NK-92 (cell line): ENCODE measurements around the gene FBN1.

Experiments
- DNase-seq: peaks from one replicate; lab custom pipeline; 2025; ENCODE audit not compliant: unreplicated experiment; lab: John Stamatoyannopoulos, UW

Gene FBN1

DNA sequence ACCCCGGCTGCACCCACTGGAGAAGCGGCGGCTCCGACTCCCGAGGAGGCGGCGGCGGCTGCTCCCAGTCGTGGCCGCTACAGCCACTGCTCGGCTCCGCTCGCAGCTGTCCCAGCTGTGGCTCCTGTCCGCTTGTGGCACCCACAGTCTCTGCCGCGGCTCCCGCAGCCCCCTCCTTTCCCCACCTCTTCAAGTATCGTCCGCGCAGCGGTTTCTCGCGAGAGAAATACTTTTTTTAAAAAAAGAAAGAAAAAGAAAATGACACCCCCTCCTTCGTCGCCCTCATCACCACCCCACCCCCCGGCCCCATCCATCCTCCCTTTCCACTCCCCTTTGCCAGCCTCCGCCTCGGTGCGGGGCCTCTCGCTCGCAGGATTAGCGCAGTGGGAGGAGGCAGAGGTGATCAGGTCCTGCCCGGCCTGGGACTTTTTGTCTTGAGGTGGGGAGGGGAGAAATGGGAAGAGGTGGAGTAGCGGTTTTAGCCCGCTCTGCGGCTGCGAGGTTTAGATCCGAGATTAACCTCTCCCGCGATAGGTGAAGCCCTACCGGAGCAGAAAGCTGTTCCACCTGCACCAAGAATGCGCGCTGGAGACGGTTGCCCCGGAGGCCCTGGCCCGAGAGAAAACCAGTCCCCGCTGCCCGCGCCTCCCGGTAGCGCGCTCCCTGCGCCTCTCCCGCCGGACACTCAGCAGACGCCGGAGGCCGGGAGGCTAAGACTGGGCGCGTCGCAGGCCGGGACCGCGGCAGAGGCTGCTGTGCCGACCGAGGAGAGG is at the start of gene FBN1:
Gene FBN1 (minus strand): TSS at position 152 of the 773 bp plus-strand sequence. CDS start 940 bp downstream, outside the sequence.
- no peak for DNase-seq

DNA sequence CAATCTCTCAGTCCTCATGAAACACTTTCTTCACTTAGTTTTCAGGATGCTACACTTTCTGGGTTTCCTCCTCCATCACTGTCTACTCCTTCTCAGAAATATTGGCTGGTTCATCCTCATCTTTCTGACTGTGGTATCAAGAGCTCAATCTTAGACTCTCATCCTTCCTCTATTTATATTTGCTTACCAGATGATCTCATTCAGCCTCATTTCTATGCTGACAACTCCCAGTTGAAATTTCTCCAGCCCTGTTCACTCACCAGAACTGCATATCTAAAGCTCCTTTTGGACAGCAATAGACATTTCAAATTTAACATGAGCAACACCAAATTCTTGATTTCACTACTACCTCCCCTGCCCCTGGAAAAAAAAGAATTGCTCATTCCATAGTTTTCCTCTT is 48.0 kb upstream of the FBN1 start:
- DNase-seq: no peak

DNA sequence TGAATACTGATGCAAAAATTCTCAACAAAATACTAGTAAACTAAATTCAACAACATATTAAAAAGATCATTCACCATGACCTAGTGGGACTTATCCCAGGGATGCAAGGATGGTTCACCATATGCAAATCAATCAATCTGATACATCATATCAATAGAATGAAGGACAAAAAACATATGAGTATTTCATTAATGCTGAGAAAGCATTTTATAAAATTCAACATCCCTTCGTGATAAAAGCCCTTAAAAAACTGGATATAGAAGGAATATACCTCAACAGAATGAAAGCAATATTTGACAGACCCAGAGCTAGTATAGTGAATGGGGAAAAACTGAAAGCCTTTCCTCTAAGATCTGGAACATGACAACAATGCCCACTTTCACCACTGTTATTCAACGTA is 43.0 kb upstream of the FBN1 start:
- DNase-seq: no peak

DNA sequence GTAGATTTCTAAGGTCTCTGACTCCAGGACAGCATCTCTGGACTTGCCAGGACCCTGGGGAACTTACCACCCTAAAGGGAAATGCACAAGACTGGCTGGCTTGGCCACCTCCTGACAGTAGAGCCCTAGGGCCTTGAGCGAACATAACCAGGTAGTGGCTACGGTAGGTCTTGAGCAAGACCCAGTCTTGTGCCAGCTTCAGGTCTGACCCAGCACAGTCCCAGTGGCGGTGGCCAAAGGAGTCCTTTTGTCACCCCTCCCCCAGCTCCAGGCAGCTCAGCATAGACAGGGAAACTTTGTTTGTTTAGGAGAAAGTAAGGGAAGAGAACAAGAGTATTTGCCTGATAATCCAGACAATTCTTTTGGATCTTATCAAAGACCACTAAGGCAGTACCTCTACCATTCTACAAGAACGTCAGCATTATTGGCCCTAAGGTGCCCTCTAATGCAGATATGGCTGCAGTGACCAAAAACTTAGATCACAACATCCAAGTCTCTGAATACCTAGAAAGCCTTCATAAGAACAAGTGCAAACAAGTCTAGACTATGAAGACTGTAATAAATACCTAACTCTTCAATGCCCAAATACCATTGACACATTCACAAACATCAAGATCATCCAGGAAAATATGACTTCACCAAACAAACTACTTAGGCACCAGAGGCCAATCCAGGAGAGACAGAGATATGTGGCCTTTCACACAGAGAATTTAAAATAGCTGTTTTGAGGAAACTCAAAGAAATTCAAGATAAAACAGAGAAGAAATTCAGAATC is 38.7 kb upstream of the FBN1 start:
- no peak for DNase-seq

DNA sequence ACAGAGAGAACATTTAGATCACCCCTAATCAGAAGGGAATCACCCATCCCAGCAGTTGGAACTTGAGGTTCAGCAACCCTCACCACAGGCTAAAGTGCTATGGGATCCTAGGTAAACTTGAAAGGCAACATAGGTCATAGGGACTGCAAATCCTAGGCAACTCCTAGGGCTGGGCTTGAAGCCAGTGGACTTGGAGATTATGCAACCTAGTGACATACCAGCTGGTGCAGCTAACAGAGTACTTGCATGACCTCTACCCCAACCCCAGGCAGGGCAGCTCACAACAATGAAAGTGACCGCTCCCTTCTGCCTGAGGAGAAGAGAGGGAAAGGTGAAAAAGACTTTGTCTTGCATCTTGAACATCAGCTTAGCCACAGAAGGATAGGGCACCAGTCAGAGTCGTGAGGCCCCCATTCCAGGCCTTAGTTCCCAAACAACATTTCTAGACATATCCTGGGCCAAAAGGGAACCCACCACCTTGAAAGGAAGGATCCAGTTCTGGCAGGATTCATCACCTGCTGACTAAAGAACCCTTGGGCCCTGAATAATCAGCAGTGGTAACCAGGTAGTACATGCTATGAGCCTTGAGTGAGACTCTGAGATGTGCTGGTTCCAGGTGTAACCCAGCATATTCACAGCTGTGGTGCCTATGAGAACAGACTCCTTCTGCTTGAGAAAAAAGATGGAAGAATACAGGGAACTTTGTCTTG is 37.6 kb upstream of the FBN1 start:
- no peak for DNase-seq

DNA sequence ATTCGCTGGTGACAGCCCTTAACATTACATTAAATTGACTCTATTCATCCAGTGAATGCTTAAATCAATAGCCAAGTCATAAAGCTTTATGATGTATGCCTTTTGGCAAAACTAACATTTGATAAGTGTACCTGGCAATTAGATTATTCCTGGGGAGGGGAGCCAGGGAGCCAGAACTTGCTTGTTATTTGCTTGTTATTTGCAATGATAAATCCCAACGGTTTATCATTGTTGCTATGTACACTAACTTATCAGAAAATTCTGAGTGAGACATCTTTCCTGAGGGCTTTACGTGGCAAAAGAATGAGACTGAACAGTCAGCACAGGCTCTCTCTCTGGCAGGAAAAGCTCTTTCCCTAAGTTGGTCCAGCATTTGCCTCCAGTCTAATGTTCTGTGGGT is 35.8 kb upstream of the FBN1 start:
- no peak for DNase-seq

DNA sequence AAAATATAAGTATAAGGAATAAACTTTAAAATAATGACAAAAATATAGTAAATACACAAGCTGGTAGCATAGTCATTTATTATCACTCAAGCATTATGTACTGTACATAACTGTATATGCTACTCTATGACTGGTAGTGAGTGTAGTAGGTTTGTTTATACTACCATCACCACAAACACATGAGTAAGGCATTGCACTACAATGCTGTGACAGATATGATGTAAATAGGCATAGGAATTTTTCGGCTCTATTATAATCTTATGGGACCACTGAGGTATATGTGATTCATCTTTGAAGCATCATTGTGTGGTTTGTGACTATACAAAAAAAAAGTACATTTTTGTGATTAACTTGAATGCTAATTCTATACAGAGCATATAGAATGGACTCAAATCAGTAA is 35.3 kb upstream of the FBN1 start:
- no peak for DNase-seq

DNA sequence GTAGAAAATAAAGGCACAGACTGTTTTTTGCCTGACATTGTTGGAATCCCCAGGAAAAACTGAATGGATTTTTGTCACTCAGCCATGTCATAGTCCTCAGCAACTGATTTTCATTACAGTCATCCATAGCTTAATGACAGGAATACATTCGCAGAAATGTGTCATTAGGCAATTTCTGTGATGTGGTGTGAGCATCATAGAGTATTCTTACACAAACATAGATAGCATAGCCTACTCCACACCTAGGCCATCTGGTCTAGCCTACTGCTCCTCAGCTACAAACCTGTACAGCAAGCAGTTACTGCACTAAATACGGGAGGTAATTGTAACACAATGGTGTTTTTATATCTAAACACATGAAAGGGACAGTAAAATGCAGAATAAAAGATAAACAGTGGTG is 34.4 kb upstream of the FBN1 start:
- no peak for DNase-seq

DNA sequence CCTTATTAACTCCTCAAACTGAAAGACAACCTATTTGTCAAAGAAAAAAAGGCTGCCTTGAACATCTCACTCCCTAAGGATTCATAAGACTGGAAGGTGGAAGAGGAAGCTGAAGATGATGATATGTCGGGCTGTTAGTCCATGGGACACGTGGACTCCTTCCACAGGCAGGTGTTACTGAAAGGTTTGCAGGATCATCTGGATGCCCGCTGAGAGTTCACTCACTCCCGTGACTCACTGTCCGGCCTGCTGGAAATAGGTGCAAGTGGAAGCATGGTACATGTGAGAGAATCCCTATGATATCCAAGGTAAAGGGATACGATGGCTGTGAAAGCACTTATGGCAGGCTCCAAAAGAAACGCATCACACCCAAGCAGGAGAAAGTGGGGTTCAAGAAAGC is 33.3 kb upstream of the FBN1 start:
- no peak for DNase-seq

DNA sequence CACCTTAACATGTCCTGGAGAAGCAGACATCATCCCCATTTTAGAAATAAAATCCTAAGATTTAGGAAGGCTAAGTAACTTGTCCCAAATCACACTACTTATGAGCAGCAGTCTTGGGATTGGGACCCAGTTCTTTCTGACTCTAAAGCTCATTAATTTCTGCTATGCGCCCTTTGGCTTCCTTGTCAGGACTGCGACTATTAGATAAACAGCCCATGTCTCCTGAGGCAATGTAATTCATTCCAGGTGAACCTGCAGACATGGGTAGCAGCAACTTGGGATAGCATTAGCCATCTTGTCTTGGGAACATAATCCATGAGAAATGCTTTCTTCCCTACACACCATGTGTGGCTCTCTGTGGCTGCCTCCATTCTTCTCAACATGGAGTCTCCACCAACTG is 32.3 kb upstream of the FBN1 start:
- DNase-seq: no peak

DNA sequence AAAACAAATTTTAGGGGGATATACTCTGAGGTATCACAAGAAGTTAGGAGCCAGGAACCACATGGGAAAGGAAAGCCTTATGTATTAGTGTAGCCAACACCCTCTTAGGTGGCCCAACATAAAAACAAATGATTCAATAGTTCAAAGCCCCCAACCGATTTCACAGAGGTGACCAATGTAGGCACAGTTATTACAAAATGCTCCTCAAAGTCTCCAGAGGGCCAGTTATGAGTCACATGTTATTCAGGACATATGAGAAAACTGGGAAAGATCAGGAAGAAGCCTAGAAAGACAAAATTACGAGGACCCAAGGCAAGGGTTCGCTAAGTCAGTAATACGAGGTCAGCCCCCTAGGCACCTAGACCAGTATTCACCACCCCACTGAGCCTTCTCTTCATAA is 29.9 kb upstream of the FBN1 start:
- DNase-seq: no peak

DNA sequence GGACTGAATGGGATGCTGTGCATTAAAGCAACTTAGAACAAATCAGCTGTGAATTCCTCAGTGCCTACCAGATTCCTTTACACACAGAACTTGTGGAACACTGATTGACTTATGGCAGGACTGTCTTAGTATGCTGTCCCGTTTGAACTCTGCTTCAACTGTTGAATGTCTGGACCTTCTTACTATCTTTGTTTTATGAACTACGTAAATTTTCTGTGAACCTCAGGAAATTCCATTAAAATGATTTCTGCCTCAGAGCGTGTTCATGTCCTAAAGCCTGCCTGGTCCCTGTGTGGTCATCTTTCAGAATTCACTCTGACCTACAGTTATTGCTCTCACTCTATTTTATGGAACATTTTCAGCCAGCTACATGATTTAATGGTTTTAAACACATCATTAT is 29.4 kb upstream of the FBN1 start:
- DNase-seq: no peak

DNA sequence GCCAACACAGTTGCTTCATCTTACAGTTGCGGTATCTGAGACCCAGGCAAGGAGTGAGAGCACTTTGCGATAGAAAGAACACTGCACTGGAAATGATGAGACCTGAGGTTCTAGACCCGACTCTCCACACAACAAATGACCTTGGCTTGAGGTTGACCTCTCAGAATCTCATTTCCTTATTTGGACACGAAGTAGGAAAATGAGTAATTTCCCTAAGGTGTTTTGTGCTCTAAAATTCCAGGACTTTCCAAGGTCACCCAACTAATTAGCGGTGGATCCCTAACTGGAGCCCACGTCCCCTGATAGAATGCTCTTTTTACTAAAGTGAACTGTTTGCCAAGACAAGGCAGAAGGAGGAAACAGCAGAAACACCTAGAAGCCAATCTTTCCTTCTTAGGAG is 26.7 kb upstream of the FBN1 start:
- DNase-seq: no peak

DNA sequence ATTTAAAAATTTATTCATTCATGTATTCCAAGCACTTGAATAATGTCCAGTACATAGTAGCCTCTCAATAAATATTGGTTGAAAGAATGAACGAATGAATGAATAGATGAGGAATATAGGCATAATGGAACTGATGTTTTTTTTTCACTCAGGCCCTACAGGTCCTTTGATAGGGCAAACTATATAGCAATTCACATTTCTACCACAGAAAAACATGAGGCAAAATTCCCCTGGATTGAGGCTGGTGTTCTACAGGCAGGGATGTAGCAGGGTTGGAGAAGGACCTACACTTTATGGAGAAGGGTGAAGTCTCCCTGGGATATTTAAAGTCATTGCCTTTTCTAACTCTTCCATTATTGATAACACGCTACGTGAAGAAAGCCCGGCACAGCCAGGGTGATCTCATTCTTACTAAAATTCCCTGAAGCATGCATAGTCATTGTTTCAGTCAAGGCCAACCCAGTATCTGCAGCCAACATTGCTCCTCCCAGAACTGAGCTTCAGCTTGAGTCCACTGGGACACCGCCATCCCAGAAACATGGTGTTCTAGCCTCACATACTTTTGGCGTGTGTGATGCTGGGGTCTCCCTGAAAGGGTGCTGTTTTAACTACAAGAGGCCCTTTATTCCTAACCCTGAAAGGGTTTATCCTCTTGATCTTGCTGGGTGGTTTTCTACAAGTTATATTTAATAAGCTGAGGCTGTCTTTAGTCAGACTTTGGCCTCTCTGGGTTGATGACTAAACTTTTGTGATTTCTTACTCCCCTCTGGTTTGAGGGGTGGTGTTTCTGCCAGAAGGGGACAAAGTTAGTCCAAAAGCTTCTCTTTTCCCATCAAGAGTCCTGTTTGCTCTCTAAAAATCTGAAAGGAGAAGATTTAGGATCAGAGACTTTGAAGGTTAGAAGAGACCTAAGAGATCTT is 25.9 kb upstream of the FBN1 start:
- no peak for DNase-seq

DNA sequence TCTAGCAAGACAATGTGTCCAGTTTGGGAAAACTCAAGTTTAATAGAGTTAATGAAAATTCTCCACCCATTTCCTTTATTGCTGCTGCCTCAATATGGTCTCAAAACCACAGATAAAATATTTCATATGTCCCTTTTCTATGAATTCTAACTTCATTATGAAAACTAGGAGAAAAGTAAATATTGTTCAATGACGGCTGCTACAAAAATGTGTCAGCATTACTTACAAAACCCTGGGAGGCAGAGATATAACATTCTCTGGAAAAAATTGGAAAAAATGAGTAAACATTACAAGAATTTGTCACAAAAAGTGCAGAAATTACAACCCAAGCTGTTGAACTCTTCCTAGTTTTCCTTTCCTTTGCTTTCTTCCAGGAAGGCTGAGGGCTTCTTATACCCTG is 22.2 kb upstream of the FBN1 start:
- no peak for DNase-seq

DNA sequence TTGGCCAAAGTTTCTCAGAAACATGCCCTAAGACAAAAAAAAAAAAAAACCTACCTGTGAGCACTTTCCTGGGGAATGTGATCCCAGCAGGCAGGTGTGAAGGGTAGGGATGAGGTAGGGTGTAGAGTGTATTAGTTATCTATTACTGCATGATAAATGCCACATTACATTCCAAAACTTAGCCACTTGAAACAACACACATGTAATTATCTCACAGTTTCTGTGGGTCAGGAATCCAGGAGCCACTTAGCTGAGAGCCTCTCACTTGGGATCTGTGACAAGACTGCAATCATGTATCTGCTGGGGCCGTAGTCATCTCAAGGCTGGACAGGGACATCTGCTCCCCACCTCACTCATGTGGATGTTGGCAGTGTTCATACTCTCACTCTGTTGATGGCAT is 18.9 kb upstream of the FBN1 start:
- DNase-seq: no peak

DNA sequence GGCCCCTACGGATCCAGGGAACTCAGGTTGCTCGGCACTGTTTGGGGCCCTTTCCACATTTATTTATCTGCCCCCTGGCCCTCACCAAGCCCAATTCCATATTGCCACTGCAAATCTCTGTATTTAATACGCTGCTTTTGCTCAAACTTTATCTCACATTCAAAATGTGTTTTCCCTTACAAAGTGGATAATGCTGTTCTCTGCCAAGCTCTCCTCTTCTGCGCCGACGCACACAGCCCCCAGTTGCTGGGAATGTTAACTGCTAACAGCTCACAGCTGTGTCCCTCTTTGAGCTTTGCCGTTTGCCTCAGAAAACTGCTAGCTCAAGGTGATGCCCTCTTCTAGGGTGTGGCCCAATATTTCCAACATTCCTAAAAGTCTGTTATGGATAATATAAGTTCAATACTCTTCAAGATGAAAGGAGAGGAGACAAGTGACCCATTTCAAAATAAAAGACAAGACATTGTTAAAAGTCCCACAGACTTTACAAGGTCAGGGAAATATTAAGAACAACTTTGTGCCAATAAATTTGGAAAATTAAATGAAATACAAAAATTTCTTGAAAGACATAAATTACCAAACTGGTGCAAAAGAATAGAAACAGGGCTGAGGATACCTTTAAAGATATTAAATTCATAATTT is 12.6 kb upstream of the FBN1 start:
- no peak for DNase-seq

DNA sequence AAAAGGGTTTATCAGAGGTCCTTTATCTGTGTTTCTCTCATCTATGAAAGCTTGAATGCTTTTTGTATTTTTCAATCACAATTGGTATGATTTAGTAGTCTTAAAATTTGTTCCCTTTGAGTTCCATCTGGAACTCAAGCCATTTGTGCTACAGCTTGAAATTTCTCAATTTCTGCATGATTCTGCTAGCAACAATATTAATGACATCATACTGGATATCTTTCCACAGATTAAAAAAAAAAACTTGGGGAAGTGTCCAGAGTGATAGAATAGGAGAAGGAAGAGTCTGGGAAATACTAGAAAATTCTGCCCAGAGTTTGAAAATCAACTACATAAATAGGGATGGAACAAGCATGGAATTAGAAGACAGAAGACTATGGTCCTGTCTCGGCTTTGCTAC is 9.3 kb upstream of the FBN1 start:
- DNase-seq: no peak

DNA sequence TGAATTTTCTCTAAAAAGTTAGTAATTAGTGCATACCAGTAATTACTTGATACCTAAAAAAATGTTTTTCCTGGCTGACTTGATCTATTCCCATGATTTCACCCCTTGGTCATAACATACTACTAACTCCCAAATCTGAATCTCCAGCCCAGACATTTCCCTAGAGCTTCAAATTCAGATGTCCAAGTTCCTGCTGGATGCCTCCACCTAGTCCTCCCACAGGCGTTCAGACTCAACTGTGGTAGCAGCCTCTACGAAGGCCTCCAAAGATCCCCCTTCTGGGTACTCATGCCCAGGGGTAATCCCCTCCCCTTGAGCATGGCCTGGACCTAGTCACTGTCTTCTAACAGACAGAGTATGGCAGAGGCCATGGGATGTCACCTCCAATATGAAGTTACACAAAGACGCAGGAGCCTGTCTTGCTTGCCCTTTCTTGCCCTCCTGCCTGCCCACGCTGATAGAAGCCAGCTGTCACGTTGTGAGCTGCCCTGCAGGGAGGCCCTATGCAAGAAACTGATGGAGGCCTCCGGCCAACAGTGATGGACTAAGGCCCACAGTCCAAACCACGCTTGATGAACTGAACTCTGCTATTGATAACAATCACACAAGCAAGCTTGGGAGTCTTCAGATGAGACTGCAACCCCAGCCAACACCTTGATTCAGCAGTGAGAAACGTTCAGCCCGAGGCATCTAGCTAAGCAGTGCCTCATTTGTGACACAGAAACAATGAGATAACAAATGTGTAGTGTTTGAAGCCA is 8.6 kb upstream of the FBN1 start:
- no peak for DNase-seq

DNA sequence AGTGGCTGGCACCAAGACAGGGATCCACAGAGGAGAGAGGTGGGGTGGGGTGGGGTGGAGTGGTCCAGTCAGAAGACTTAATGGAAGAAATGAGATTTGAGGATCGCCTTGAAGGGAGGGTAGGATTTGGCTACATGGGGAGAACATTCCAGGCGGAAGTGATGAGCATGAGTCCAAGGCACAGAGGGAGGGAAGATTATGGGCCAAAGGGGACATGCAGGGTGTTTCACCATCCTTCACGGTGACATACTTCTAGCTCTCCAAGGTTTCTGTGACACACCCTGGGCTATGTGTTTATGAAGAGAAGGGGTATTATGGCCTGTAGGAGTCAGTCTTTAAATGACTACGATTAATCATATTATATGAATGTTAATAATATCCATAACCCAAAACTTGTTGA is 7.7 kb upstream of the FBN1 start:
- DNase-seq: no peak
